ENCODE data around the gene KRT36. TPM values are rescaled to one million over a fixed set of nuclear protein-coding genes. Genes with fewer than 3 reads are reported as not detected.
A peak's percentile ranks its signal among the peaks of the same experiment; 100 is the strongest.

KRT36 gene
- total RNA-seq, 4 donors from 2014 or later, result not detected

DNA sequence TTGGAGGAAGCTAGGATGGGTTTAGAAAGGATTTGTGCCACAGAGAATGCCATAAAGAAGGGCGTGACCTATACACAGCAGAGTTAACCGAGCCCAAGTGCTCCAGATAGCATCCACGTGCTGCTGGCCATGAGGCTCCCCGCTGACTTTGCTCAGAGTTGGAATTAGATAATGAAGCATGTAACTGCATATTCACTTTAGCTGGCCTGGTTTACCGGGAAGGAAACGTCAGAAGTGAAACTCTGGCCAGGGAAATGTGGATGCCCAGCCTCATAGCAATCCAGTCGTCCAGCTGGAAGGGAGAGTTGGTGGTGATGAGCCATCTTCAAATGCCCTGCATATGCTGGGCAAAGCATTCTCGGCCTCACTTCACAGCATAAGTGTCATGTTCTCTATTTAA, 14.8 kb downstream of the KRT36 start:
- intact Hi-C loops (cut with DNase I; ENCODE audit: low total_unique reads), result no loop called here
- Histone ChIP-seq H3K27me3 (no peaks in the 10 kb centered on the region), H3K4me1 (no peaks in the 10 kb centered on the region), H3K36me3 (no peaks in the 10 kb centered on the region), H3K4me3 (no peak overlapping the region), H3K27ac (no peak overlapping the region), H3K9me3 (no peaks in the 10 kb centered on the region)
- no peak for DNase-seq
- no peak for TF ChIP-seq POLR2A (IDR thresholded peaks at IDR 0.05)

- no peaks in the 10 kb centered on the region for H3K4me1 ChIP-seq
- H3K36me3 ChIP-seq, result no peaks in the 10 kb centered on the region
- H3K4me3 ChIP-seq, result no peak overlapping the region
- no peak for DNase-seq
- intact Hi-C loops (cut with DNase I; ENCODE audit: low total_unique reads), result no loop called here
- no peak overlapping the region for H3K27ac ChIP-seq
- H3K27me3 ChIP-seq, result no peaks in the 10 kb centered on the region
- TF ChIP-seq POLR2A (IDR thresholded peaks at IDR 0.05), result no peak
- TF ChIP-seq, protein P1, sequence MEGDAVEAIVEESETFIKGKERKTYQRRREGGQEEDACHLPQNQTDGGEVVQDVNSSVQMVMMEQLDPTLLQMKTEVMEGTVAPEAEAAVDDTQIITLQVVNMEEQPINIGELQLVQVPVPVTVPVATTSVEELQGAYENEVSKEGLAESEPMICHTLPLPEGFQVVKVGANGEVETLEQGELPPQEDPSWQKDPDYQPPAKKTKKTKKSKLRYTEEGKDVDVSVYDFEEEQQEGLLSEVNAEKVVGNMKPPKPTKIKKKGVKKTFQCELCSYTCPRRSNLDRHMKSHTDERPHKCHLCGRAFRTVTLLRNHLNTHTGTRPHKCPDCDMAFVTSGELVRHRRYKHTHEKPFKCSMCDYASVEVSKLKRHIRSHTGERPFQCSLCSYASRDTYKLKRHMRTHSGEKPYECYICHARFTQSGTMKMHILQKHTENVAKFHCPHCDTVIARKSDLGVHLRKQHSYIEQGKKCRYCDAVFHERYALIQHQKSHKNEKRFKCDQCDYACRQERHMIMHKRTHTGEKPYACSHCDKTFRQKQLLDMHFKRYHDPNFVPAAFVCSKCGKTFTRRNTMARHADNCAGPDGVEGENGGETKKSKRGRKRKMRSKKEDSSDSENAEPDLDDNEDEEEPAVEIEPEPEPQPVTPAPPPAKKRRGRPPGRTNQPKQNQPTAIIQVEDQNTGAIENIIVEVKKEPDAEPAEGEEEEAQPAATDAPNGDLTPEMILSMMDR (IDR thresholded peaks at IDR 0.05), result no peak
- H3K9me3 ChIP-seq, result no peaks in the 10 kb centered on the region
These were observed 21.4 kb downstream of the KRT36 start for GRCh38 chr17:41468346-41468745.

GRCh38 chr17:41467561-41467960, 22.1 kb downstream of the KRT36 start:
- Histone ChIP-seq H3K4me3 (no peak overlapping the region), H3K27ac (no peak overlapping the region), H3K36me3 (no peaks in the 10 kb centered on the region), H3K9me3 (no peaks in the 10 kb centered on the region), H3K4me1 (no peaks in the 10 kb centered on the region), H3K27me3 (no peaks in the 10 kb centered on the region)
- no peak for DNase-seq
- TF ChIP-seq, protein P1 (IDR thresholded peaks at IDR 0.05), result no peak
- no peak for TF ChIP-seq POLR2A (IDR thresholded peaks at IDR 0.05)
- intact Hi-C loops (cut with DNase I; ENCODE audit: low total_unique reads), result no loop called here

DNA sequence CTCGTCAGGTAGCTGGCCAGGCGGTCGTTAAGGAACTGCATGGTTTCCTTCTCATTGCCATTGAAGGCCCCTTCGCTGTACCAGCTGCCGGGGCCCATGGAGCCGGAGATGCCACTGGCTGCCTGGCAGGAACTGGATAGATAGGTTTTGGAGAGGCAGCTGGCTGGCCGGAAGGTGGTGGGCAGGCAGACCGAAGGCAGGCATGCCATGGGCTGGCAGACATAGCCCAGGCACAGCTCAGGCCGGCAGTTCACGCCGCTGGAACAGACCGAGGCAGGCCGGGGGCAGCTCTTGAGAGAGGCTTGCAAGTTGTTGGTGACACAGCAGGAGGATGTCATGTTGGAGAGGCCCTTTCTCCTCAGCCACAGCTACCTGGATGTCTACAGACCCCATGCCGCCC, 22.7 kb downstream of the KRT36 start, which contains the start of gene KRT32:
TSS of gene KRT32 (minus strand) at position 399 of the 400 bp plus-strand sequence. CDS start at position 338, 61 bp downstream.
- Histone ChIP-seq H3K4me3 (no peak within 1 kb of the TSS), H3K4me1 (no peaks in the 10 kb centered on the region), H3K9me3 (no peaks in the 10 kb centered on the region), H3K27ac (no peak within 1 kb of the TSS), H3K27me3 (no peaks in the 10 kb centered on the region), H3K36me3 (no peaks in the 10 kb centered on the region)
- no peak for DNase-seq
- TF ChIP-seq, protein P1 (IDR thresholded peaks at IDR 0.05), result no peak
- no peak for TF ChIP-seq POLR2A (IDR thresholded peaks at IDR 0.05)
- intact Hi-C loops (cut with DNase I; ENCODE audit: low total_unique reads), result no loop called here

GRCh38 chr17:41464682-41465081, 25.0 kb downstream of the KRT36 start:
- TF ChIP-seq, protein P1 (IDR thresholded peaks at IDR 0.05), result no peak
- no peak for TF ChIP-seq POLR2A (IDR thresholded peaks at IDR 0.05)
- no peaks in the 10 kb centered on the region for H3K4me1 ChIP-seq
- peak; percentile 80 to 90 for DNase-seq
- intact Hi-C loops (cut with DNase I; ENCODE audit: low total_unique reads), result no loop called here
- no peak overlapping the region for H3K4me3 ChIP-seq
- H3K9me3 ChIP-seq, result no peaks in the 10 kb centered on the region
- H3K27me3 ChIP-seq, result no peaks in the 10 kb centered on the region
- no peak overlapping the region for H3K27ac ChIP-seq
- H3K36me3 ChIP-seq, result no peaks in the 10 kb centered on the region

DNA sequence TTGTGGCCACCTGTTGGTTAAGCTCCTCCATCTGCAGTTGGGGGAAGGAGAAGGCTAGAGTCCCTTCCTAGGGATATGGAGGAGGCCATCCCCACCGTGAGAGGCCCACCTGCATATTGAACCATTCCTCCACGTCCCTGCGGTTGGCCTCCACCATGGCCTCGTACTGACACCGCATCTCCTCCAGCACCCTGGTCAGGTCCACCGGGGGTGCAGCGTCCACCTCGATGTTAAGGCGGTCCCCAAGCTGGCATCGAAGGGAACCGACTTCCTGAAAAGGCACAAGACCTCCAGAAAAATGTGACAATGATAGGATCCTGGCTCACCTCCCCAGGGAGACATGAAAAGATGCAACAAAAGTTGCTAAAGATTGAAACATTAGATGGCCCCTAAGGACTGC, 25.5 kb downstream of the KRT36 start:
- no peak overlapping the region for H3K4me3 ChIP-seq
- DNase-seq, result no peak
- no peak overlapping the region for H3K27ac ChIP-seq
- H3K4me1 ChIP-seq, result no peaks in the 10 kb centered on the region
- no peaks in the 10 kb centered on the region for H3K27me3 ChIP-seq
- no peak for TF ChIP-seq POLR2A (IDR thresholded peaks at IDR 0.05)
- TF ChIP-seq, protein P1 (IDR thresholded peaks at IDR 0.05), result no peak
- intact Hi-C loops (cut with DNase I; ENCODE audit: low total_unique reads), result no loop called here
- H3K36me3 ChIP-seq, result no peaks in the 10 kb centered on the region
- H3K9me3 ChIP-seq, result no peaks in the 10 kb centered on the region

Measured in uterus (tissue), 4 donors.